Right lobe of liver (tissue), 4 donors: ENCODE data around the gene LCMT2.

ENCODE experiments used
- CTCF ChIP-seq, 4 donors: fragments of 200-600 bp in 3 of 4; fragments of 450-650 bp in 1 of 4; IDR thresholded peaks; one replicate each; pipeline versions ENCODE4 v1.5.1 to v1.8.0; 2016 to 2022; ENCODE audit warnings: antibody characterized with exemption in 4 of 4, mild to moderate bottlenecking in 2 of 4
- POLR2A ChIP-seq: fragments of 450-650 bp; IDR thresholded peaks from one replicate; pipeline ENCODE4 v1.6.1; 2017; ENCODE audit warnings: antibody characterized with exemption, mild to moderate bottlenecking
- donor health status: DM: no; HTN: no; CAD: no.
- donor health status: DM: no; HTN: no; CAD: no.
- donor health status: DM: no; HTN: yes; CAD: no.

GRCh38 chr15:43280996-43281395 is 49.4 kb downstream of the LCMT2 start:
- TF ChIP-seq CTCF (IDR thresholded peaks at IDR 0.05) = no peak
- no peak for TF ChIP-seq POLR2A
